ENCODE results near the gene NSMCE1. TPM values are rescaled to one million over a fixed set of nuclear protein-coding genes. Genes with fewer than 3 reads are reported as not detected.
A peak's percentile ranks its signal among the peaks of the same experiment; 100 is the strongest.

Gene NSMCE1
- total and polyA plus RNA-seq, 10 donors, result 18.4 to 79.0 (median 36.7) TPM

GRCh38 chr16:27305839-27306442, 37.4 kb upstream of the NSMCE1 start:
- H3K4me1 ChIP-seq, result peaks cover 0 to 59% (median 11%) of the 10 kb centered on the region in 6 donors
- no peak for TF ChIP-seq CTCF (IDR thresholded peaks at IDR 0.05 in 8 of 11, conservative IDR thresholded peaks at IDR 0.05 in 3 of 11)
- no peak for TF ChIP-seq POLR2AphosphoS5 (IDR thresholded peaks at IDR 0.05)
- TF ChIP-seq POLR2A (IDR thresholded peaks at IDR 0.05), result no peak
- WGBS, 5 donors, result 90 to 99% (median 95%) methylated on average over 9 of the region's 9 CpGs
- no peaks in the 10 kb centered on the region for H3K36me3 ChIP-seq
- intact Hi-C loops (cut with DNase I; ENCODE audit: low total_unique reads), result no loop called here
- no peak for DNase-seq
- no peaks in the 10 kb centered on the region for H3K27me3 ChIP-seq (replicated peaks in 1 of 7)
- H3K9me3 ChIP-seq, result no peaks in the 10 kb centered on the region
- H3K4me3 ChIP-seq, result peak overlapping the region in 1 of 8 donors; percentile 10
- H3K27ac ChIP-seq, result peak overlapping the region in 7 of 8 donors; percentile 48 to 86 (median 78)

GRCh38 chr16:27304881-27305745, 36.5 kb upstream of the NSMCE1 start:
- TF ChIP-seq CTCF (IDR thresholded peaks at IDR 0.05 in 8 of 11, conservative IDR thresholded peaks at IDR 0.05 in 3 of 11) (no peak), POLR2A (IDR thresholded peaks at IDR 0.05) (no peak), POLR2AphosphoS5 (IDR thresholded peaks at IDR 0.05) (no peak)
- intact Hi-C loops (cut with DNase I; ENCODE audit: low total_unique reads), result no loop called here
- H3K36me3 ChIP-seq, result no peaks in the 10 kb centered on the region
- no peaks in the 10 kb centered on the region for H3K9me3 ChIP-seq
- no peak for DNase-seq
- 61 to 77% (median 67%) methylated on average over 5 of the region's 5 CpGs for WGBS, 5 donors
- no peaks in the 10 kb centered on the region for H3K27me3 ChIP-seq (replicated peaks in 1 of 7)
- peak overlapping the region; percentile 7 to 86 (median 78) for H3K27ac ChIP-seq
- peaks cover 0 to 59% (median 9%) of the 10 kb centered on the region in 6 donors for H3K4me1 ChIP-seq
- H3K4me3 ChIP-seq, result peak overlapping the region in 1 of 8 donors; percentile 10

GRCh38 chr16:27304102-27304501, 35.5 kb upstream of the NSMCE1 start:
- no peak for DNase-seq
- 53 to 80% (median 59%) methylated on average over 2 of the region's 2 CpGs for whole genome bisulfite sequencing, 5 donors
- H3K27me3 ChIP-seq (replicated peaks in 1 of 7), result no peaks in the 10 kb centered on the region
- no peaks in the 10 kb centered on the region for H3K36me3 ChIP-seq
- peak overlapping the region in 2 of 8 donors; percentile 81 to 86 for H3K27ac ChIP-seq
- H3K4me3 ChIP-seq, result no peak overlapping the region
- intact Hi-C loops (cut with DNase I; ENCODE audit: low total_unique reads), result no loop called here
- H3K4me1 ChIP-seq, result peaks cover 0 to 64% (median 9%) of the 10 kb centered on the region in 6 donors
- H3K9me3 ChIP-seq, result no peaks in the 10 kb centered on the region
- TF ChIP-seq POLR2A (IDR thresholded peaks at IDR 0.05), result no peak
- no peak for TF ChIP-seq CTCF (IDR thresholded peaks at IDR 0.05 in 8 of 11, conservative IDR thresholded peaks at IDR 0.05 in 3 of 11)
- TF ChIP-seq POLR2AphosphoS5 (IDR thresholded peaks at IDR 0.05), result no peak

All from spleen (tissue), 11 donors.